OCI-LY3 (cell line): ENCODE results near the gene FSIP1.
A peak's percentile ranks its signal among the peaks of the same experiment; 100 is the strongest.

Experiments used
- H2AFZ ChIP-seq: fragments of 200-600, 300-600 bp; shearing (Covaris generic); 2 replicates; pipeline ENCODE4 v1.6.0; 2014; ENCODE audit warnings: antibody characterized with exemption, low read depth, low read length
- H3K27ac ChIP-seq: fragments of 200-600, 300-600 bp; sonication (generic); 2 replicates; pipeline ENCODE4 v1.5.1; 2014; ENCODE audit warnings: mild to moderate bottlenecking, low read length, moderate library complexity, mixed read lengths
- H3K27me3 ChIP-seq: fragments of 200-600, 300-600 bp; sonication (generic); 2 replicates; pipeline ENCODE4 v1.6.1; 2014; ENCODE audit warnings: low read depth, low read length, mixed read lengths
- H3K36me3 ChIP-seq: fragments of 200-600, 300-600 bp; sonication (generic); replicated peaks from 2 replicates; pipeline ENCODE3; 2014; ENCODE audit warnings: low read depth, low read length, mixed read lengths
- H3K4me1 ChIP-seq: fragments of 300-600, 200-600 bp; sonication (generic); 2 replicates; pipeline ENCODE4 v1.6.1; 2014; ENCODE audit warnings: low read length, mixed read lengths
- H3K4me2 ChIP-seq: fragments of 200-600, 300-600 bp; sonication (generic); 2 replicates; pipeline ENCODE4 v1.6.1; 2014; ENCODE audit warnings: low read length, mixed read lengths
- H3K4me3 ChIP-seq: fragments of 300-600, 200-600 bp; sonication (generic); 2 replicates; pipeline ENCODE4 v1.5.1; 2014; ENCODE audit warnings: antibody characterized with exemption, mild to moderate bottlenecking, low read length, moderate library complexity
- H3K79me2 ChIP-seq: fragments of 300-600, 200-600 bp; shearing (Covaris generic); 2 replicates; pipeline ENCODE4 v1.6.1; 2014; ENCODE audit warnings: mild to moderate bottlenecking, low read length, mixed read lengths
- H3K9ac ChIP-seq: fragments of 300-600, 200-600 bp; shearing (Covaris generic); 2 replicates; pipeline ENCODE4 v1.6.0; 2014; ENCODE audit warnings: mild to moderate bottlenecking, low read length, moderate library complexity
- H3K9me3 ChIP-seq: fragments of 200-600, 300-600 bp; shearing (Covaris generic); 2 replicates; pipeline ENCODE4 v1.6.1; 2014; ENCODE audit warnings: low read length, mixed read lengths; ENCODE audit not compliant: insufficient read depth
- H4K20me1 ChIP-seq: fragments of 200-600, 300-600 bp; sonication (generic); 2 replicates; pipeline ENCODE4 v1.6.1; 2016; ENCODE audit warnings: low read length, mixed read lengths; ENCODE audit not compliant: insufficient read depth
- EZH2phosphoT487 ChIP-seq: fragments of 200-600 bp; shearing (Covaris generic); IDR thresholded peaks from 2 replicates; pipeline ENCODE4 v1.6.1; 2018; ENCODE audit warnings: antibody characterized with exemption, mixed run types, low read depth
- TF ChIP-seq, protein P1 (sequence below): fragments of 200-600, 300-600 bp; sonication (generic); IDR thresholded peaks from 2 replicates; pipeline ENCODE4 v1.5.1; 2014; ENCODE audit warnings: antibody characterized with exemption, low read length, low read depth

The FSIP1 gene

DNA sequence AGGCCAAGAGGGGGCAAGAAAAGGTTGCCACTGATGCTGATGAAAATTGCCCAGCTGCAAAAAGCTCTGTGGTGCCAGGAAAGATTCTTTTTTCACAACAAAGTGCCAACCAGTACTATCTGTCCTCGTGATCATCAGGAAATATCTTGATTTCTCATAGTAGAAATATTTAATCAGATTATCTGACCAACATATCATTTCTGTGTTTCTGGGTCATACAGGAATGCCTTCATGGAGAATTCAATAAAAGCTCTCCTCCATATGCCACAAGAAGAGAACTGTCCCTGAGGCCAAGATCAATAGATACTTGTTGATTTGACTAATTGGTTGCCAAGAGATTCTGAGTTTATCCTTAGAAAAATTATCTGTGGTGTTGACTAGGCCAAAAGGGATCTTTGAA lies 63.5 kb downstream of the FSIP1 start:
- Histone ChIP-seq H2AFZ (no peak overlapping the region), H3K27ac (no peak overlapping the region), H3K4me3 (no peak overlapping the region), H3K27me3 (no peaks in the 10 kb centered on the region), H4K20me1 (no peaks in the 10 kb centered on the region), H3K4me1 (0 out of 2 replicates have a peak, but pooled peaks cover 4% of the 10 kb centered on the region), H3K36me3 (no peaks in the 10 kb centered on the region), H3K9me3 (no peaks in the 10 kb centered on the region), H3K79me2 (no peaks in the 10 kb centered on the region), H3K9ac (no peak overlapping the region), H3K4me2 (no peak overlapping the region)
- TF ChIP-seq EZH2phosphoT487 = no peak
- TF ChIP-seq, protein P1, sequence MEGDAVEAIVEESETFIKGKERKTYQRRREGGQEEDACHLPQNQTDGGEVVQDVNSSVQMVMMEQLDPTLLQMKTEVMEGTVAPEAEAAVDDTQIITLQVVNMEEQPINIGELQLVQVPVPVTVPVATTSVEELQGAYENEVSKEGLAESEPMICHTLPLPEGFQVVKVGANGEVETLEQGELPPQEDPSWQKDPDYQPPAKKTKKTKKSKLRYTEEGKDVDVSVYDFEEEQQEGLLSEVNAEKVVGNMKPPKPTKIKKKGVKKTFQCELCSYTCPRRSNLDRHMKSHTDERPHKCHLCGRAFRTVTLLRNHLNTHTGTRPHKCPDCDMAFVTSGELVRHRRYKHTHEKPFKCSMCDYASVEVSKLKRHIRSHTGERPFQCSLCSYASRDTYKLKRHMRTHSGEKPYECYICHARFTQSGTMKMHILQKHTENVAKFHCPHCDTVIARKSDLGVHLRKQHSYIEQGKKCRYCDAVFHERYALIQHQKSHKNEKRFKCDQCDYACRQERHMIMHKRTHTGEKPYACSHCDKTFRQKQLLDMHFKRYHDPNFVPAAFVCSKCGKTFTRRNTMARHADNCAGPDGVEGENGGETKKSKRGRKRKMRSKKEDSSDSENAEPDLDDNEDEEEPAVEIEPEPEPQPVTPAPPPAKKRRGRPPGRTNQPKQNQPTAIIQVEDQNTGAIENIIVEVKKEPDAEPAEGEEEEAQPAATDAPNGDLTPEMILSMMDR = no peak

GRCh38 chr15:39717134-39717533 lies 65.5 kb downstream of the FSIP1 start:
- Histone ChIP-seq H2AFZ (no peak overlapping the region), H3K79me2 (no peaks in the 10 kb centered on the region), H3K4me3 (no peak overlapping the region), H4K20me1 (no peaks in the 10 kb centered on the region), H3K27me3 (no peaks in the 10 kb centered on the region), H3K9me3 (no peaks in the 10 kb centered on the region), H3K4me2 (no peak overlapping the region), H3K4me1 (0 out of 2 replicates have a peak, but pooled peaks cover 4% of the 10 kb centered on the region), H3K36me3 (no peaks in the 10 kb centered on the region), H3K9ac (no peak overlapping the region), H3K27ac (no peak overlapping the region)
- no peak for TF ChIP-seq EZH2phosphoT487
- TF ChIP-seq, protein P1 = peak; percentile 35

- Histone ChIP-seq H3K36me3 (no peaks in the 10 kb centered on the region), H3K4me1 (0 out of 2 replicates have a peak, but pooled peaks cover 4% of the 10 kb centered on the region), H3K4me3 (no peak overlapping the region), H3K79me2 (no peaks in the 10 kb centered on the region), H3K4me2 (no peak overlapping the region), H3K27me3 (no peaks in the 10 kb centered on the region), H3K27ac (no peak overlapping the region), H3K9ac (no peak overlapping the region), H4K20me1 (no peaks in the 10 kb centered on the region), H3K9me3 (no peaks in the 10 kb centered on the region), H2AFZ (no peak overlapping the region)
- TF ChIP-seq, protein P1 = no peak
- TF ChIP-seq EZH2phosphoT487 = no peak
Observed at GRCh38 chr15:39714251-39714650, 68.4 kb downstream of the FSIP1 start.

DNA sequence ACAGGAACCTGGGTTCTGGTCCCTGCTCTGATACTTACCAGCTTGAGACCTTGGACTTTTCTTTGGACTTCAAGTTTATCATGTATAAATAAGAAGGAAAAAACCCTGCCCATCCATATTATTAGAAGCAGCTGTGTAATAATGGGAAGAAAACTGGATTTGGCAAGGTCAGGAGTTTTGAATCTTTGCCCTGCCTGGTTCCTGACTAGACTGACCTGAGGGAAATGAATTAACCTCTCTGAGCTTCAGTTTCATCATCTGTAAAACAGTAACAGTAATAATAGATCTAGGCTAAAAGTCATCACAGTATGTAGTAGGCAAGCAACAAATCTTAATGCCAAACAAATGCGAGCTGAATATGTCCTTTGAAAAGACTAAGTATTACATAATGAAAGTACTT lies 68.8 kb downstream of the FSIP1 start:
- H3K9ac ChIP-seq = no peak overlapping the region
- H3K36me3 ChIP-seq = no peaks in the 10 kb centered on the region
- no peaks in the 10 kb centered on the region for H3K9me3 ChIP-seq
- H3K4me2 ChIP-seq = no peak overlapping the region
- H3K27ac ChIP-seq = no peak overlapping the region
- no peak overlapping the region for H2AFZ ChIP-seq
- no peaks in the 10 kb centered on the region for H3K79me2 ChIP-seq
- TF ChIP-seq, protein P1 = no peak
- TF ChIP-seq EZH2phosphoT487 = no peak
- H3K4me1 ChIP-seq = 0 out of 2 replicates have a peak, but pooled peaks cover 2% of the 10 kb centered on the region
- no peaks in the 10 kb centered on the region for H3K27me3 ChIP-seq
- no peak overlapping the region for H3K4me3 ChIP-seq
- no peaks in the 10 kb centered on the region for H4K20me1 ChIP-seq
